ENCODE data around the gene PSMB11.

PSMB11 gene

DNA sequence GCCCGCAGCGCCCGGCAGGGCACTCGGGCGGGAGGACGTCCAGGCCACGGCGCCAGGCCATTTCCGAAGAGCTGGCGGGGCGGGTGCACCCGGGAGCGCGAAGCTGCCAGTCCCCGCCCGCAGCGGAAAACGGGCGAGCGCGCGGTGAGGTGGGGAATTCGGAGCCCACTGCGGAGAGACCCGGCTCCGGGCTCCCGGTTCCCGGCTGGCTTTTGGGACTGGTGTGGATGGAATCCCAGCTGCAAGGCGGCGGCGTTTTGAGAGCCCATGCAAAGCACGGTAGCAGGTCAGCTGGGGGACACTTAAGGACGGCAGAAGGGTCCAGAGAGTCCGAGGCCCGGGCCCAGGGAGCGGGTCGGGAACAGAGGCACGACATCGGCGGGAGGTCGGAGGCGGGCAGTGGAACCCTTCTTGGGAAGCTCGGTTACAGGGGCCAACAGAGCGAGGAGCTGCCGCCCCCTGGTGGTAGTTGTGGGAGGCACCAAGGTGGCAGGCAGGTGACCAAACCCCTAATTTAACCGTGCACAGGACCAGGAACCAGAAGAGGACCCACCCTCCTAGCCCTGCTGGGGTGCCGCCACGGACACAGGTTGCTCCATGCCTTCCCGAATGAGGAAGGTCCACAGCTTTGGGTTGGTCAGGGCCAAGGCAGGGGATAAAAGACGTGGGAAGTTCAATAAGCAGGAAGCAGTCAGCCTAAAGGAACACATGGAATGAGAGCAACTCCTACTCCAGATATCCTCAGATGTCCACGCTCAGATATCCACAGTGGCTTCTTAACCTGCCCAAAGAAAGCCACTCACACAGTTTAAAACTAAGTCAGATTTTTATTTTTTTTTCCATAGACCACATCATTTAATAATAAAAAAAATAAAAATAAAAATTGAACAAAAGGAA, 16.0 kb downstream of the PSMB11 start:
- no peak for TF ChIP-seq ZFX (IDR thresholded peaks at IDR 0.05)
- TF ChIP-seq, protein P1, sequence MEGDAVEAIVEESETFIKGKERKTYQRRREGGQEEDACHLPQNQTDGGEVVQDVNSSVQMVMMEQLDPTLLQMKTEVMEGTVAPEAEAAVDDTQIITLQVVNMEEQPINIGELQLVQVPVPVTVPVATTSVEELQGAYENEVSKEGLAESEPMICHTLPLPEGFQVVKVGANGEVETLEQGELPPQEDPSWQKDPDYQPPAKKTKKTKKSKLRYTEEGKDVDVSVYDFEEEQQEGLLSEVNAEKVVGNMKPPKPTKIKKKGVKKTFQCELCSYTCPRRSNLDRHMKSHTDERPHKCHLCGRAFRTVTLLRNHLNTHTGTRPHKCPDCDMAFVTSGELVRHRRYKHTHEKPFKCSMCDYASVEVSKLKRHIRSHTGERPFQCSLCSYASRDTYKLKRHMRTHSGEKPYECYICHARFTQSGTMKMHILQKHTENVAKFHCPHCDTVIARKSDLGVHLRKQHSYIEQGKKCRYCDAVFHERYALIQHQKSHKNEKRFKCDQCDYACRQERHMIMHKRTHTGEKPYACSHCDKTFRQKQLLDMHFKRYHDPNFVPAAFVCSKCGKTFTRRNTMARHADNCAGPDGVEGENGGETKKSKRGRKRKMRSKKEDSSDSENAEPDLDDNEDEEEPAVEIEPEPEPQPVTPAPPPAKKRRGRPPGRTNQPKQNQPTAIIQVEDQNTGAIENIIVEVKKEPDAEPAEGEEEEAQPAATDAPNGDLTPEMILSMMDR (conservative IDR thresholded peaks at IDR 0.05), result peak; percentile 93
- H3K27ac ChIP-seq, result peak overlapping the region; percentile 73

DNA sequence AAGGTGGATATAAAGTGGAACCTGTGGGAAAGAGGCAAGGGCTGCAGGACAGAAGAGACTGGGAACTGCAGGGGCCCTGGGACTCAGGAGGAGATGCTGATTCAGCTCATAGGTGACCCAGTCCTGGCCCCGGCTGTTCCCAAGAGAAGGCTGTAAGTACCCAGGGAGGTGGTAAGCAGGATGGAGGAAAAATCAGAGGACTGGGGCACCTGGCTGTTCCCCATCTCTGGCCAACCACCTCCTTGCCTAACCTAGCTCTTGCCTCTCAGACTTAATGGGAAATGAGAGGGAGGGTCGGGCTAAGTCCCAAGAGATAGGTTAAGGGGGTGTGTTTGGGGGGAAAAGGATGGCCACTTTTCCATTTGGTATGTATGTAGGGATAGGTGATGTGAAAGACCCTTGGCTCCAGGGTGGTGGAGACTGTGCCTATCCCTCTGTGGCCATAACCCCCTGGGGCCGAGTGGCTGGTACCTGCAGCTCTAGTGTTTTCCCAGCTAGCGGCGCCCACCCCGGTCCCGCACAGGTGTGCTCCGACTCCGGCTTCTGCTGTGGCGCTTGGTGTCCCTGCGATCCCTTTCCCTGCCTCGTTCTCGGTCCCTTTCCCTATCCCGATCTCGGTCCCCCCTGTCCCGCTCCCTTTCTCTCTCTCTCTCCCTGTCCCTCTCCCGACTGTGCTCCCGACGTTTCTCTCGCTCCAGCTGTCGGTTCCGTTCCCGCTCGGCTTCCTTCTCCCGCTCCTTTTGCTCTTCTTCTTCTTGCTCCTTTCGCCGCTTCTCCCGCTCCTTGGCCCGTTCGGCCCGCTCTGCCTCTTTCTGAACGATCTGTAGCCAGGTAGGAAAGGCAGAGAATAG, 16.9 kb downstream of the PSMB11 start:
- H3K27ac ChIP-seq, result no peak overlapping the region
- TF ChIP-seq, protein P1 (conservative IDR thresholded peaks at IDR 0.05), result no peak
- no peak for TF ChIP-seq ZFX (IDR thresholded peaks at IDR 0.05)

DNA sequence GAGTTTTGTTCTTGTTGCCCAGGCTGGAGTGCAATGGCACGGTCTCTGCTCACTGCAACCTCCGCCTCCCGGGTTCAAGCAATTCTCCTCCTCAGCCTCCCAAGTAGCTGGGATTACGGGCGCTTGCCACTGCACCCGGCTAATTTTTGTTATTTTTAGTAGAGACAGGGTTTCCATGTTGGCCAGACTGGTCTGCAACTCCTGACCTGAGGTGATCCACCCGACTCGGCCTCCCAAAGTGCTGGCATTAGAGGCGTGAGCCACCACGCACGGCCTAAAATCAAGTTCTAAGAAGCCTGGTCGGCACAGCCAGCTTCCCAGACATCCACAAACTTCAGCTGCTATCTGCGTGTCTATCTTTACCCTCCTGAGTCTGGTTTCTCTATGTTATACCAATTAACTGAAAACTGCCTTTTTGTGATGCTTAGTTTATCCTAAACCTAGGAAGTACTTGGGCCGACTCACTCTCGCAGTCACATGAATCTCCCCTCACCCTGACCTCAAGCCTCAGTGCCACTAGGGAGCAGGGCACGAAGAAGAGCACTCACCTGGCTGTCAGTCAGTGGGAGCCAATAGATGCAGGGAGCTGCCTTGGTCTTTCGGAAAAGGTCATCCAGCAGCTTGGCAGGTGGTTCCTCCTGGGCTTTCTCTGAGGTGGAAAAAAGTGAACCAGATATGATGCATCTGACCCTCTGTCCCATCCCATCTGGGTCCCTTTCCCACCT, 18.7 kb downstream of the PSMB11 start:
- no peak overlapping the region for H3K27ac ChIP-seq
- TF ChIP-seq, protein P1 (conservative IDR thresholded peaks at IDR 0.05), result no peak
- TF ChIP-seq ZFX (IDR thresholded peaks at IDR 0.05), result no peak

DNA sequence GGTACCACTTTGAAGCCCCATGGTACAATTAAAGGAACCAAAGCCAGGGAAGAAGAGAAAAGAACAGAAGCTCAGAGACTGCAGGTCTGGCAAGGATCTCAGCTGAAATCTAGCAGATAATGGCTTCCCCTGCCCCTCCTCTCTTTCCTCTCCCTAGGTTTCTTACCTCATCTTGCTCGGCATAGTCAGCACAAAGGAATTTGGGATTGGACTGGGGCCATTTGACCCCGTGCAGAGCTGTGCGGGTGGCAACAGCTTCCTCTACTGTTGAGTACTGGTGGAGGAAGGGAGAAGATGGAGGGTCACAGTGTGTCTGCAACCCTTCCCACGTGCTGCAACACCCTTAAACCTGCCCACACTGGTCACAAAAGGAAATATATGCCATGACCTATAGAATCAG, 20.0 kb downstream of the PSMB11 start:
- TF ChIP-seq, protein P1 (conservative IDR thresholded peaks at IDR 0.05), result no peak
- TF ChIP-seq ZFX (IDR thresholded peaks at IDR 0.05), result no peak
- no peak overlapping the region for H3K27ac ChIP-seq

DNA sequence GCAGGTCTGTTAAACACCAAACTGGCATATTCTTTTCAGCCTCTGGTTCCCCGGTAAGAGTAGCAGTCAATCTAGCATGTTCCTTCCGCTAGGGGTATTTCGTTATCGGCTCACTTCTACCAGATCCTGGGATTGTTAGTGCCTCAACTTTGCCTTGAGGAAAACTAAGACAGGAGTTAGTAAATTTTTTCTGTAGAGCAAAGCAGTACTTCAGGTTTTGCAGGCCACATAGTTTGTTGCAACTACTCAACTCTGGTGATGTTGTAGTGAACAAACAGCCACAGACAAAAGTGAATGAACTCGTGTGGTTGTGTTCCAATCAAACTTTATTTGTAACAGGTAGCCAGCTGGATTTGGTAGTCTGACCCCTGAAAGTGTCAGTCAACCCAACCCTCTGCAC, 21.6 kb downstream of the PSMB11 start:
- TF ChIP-seq, protein P1 (conservative IDR thresholded peaks at IDR 0.05), result no peak
- TF ChIP-seq ZFX (IDR thresholded peaks at IDR 0.05), result no peak
- H3K27ac ChIP-seq, result no peak overlapping the region

DNA sequence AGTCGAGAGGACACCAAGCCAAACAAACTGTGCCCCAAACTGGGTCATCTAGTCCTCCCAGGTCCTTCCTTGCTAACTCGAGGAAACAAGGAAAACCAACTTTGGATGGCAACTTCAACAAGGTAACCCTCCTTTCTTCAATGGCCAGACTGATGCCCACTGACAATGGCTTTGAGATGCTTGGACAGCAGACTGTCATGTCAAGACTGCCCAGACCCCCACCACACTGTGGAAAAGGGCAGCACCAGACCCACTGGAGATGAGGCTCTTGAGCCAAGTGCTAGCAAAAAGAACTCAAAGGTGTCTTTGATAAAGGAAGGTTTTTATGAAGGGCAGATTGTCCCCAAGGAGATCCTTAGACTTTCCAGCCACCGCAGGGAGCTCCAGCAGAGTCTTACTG, 24.4 kb downstream of the PSMB11 start:
- no peak overlapping the region for H3K27ac ChIP-seq
- TF ChIP-seq ZFX (IDR thresholded peaks at IDR 0.05), result no peak
- TF ChIP-seq, protein P1 (conservative IDR thresholded peaks at IDR 0.05), result no peak

All from C4-2B (cell line).